Pancreas (tissue), 10 donors: ENCODE measurements around the gene FADS3. TPM values are rescaled to one million over a fixed set of nuclear protein-coding genes. Genes with fewer than 3 reads are reported as not detected.

Experiments used
- ATAC-seq, 4 donors: fragments of 200-7000 bp; cut with Tn5 transposase; one replicate each; pipeline versions ENCODE4 v1.8.0 to v1.9.1; 2020; ENCODE audit warnings: mild to moderate bottlenecking in 4 of 4, moderate library complexity in 4 of 4
- DNase-seq, 6 donors: peaks; one replicate each; pipeline ENCODE4 v3.0.0-alpha.2; 2020
- FAIRE-seq: peaks from 2 replicates; lab custom pipeline; 2012; peaks lifted over from hg19 to GRCh38; lab: Jason Lieb, UNC
- H3K27ac ChIP-seq, 4 donors: fragments of 200-600 bp; sonication (generic); 1 replicate in 3 of 4; 2 replicates in 1 of 4; pipeline versions ENCODE4 v1.5.0 to v1.8.0; 2020
- H3K27me3 ChIP-seq, 4 donors: fragments of 200-600 bp; one replicate each; pipeline ENCODE4 v1.8.0; 2021
- H3K36me3 ChIP-seq, 3 donors: fragments of 200-600 bp; sonication (generic) in 1 of 3; one replicate each; pipeline versions ENCODE4 v1.5.0 to v1.8.0; 2020 to 2021
- H3K4me1 ChIP-seq, 3 donors: fragments of 200-600 bp; one replicate each; pipeline ENCODE4 v1.8.0; 2021
- H3K4me3 ChIP-seq, 4 donors: fragments of 200-600 bp; sonication (generic) in 2 of 4; one replicate each; pipeline versions ENCODE4 v1.5.0 to v1.8.0; 2020 to 2021
- H3K9me3 ChIP-seq, 4 donors: fragments of 200-600 bp; one replicate each; pipeline ENCODE4 v1.8.0; 2021
- WGBS, 2 donors: extraction: QIAGEN DNeasy Blood & Tissue Kit; methylation state at CpG; one replicate each; pipeline ENCODE4 v1.1.7; 2013; 5-methylcytosine and 5-hydroxymethylcytosine counted together
- intact Hi-C, 3 donors: fragments of 100-400 bp; cut with DNase I; formaldehyde crosslinking; loops; one replicate each; pipeline versions ENCODE4 v1.11.1 to v1.14.2; 2022
- polyA plus RNA-seq, 2 donors: library from polyadenylated mRNA; stranded (reverse); fragments of 200-250 nt; gene quantifications; one replicate each; pipeline ENCODE4 v1.2.3, GENCODE V29; 2013
- total RNA-seq, 6 donors: library from RNA; stranded (reverse); fragmentation: NEBNext Ultra II Directional in 4 of 6; extraction: Animal tissue kit (Norgen Biotek cat#: 25700) in 4 of 6; gene quantifications; one replicate each; pipeline versions ENCODE4 v1.2.1 to v1.2.4, GENCODE V29; 2021 to 2023
- TF ChIP-seq, protein P1 (sequence below), 4 donors: fragments of 200-600 bp; sonication (generic) in 3 of 4; IDR thresholded peaks; one replicate each; pipeline versions ENCODE4 v1.5.0 to v1.8.0; 2021; ENCODE audit warnings: antibody characterized with exemption in 4 of 4
- donor health status: healthy with polysubstance abuse.
- donor health status: DM: no; HTN: no; CAD: no; lungs with moderate emphysema.
- donor health status: DM: no; HTN: no; CAD: no.
- donor health status: control.
- donor health status: control.
- donor health status: Bipolar disorder and iron deficiency.
- donor health status: DM: yes; HTN: yes; CAD: no.
- donor health status: DM: no; HTN: no; CAD: no.
- donor health status: DM: no; HTN: no; CAD: no.
- donor health status: DM: yes; HTN: yes; CAD: no.

The FADS3 gene
- total and polyA plus RNA-seq, 8 donors: 11.2 to 42.7 (median 19.9) TPM

DNA sequence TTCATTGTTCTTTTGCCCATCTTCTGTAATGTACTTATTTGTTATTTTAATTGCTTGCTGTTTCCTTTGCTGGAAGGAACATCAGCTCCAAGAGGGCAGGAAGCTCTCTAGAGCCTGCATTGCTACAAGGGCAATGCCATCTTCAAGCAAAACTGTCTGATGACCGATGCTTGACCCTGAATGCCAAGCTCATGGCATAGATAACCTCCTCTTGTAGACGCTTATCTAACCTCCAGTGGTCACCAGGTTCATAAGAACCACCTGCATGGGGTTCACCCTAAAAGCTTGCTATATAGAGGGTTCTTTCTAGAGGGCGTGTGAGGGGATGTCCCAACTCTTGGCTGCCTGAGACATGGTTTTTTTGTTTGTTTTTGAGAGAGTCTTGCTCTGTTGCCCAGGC, 16.5 kb downstream of the FADS3 start:
- no peaks in the 10 kb centered on the region for H3K9me3 ChIP-seq
- no peak for ATAC-seq
- 73 to 80% methylated on average over 3 of the region's 3 CpGs for WGBS, 2 donors
- H3K27me3 ChIP-seq: no peaks in the 10 kb centered on the region
- H3K4me3 ChIP-seq: no peak overlapping the region
- no peaks in the 10 kb centered on the region for H3K4me1 ChIP-seq
- DNase-seq: no peak
- no peaks in the 10 kb centered on the region for H3K36me3 ChIP-seq
- intact Hi-C loops: no loop called here
- TF ChIP-seq, protein P1, sequence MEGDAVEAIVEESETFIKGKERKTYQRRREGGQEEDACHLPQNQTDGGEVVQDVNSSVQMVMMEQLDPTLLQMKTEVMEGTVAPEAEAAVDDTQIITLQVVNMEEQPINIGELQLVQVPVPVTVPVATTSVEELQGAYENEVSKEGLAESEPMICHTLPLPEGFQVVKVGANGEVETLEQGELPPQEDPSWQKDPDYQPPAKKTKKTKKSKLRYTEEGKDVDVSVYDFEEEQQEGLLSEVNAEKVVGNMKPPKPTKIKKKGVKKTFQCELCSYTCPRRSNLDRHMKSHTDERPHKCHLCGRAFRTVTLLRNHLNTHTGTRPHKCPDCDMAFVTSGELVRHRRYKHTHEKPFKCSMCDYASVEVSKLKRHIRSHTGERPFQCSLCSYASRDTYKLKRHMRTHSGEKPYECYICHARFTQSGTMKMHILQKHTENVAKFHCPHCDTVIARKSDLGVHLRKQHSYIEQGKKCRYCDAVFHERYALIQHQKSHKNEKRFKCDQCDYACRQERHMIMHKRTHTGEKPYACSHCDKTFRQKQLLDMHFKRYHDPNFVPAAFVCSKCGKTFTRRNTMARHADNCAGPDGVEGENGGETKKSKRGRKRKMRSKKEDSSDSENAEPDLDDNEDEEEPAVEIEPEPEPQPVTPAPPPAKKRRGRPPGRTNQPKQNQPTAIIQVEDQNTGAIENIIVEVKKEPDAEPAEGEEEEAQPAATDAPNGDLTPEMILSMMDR (IDR thresholded peaks at IDR 0.05): no peak
- no peak for FAIRE-seq
- no peak overlapping the region for H3K27ac ChIP-seq

- FAIRE-seq (no peak), DNase-seq (peak in 1 of 6 donors; percentile 48), ATAC-seq (no peak)
- TF ChIP-seq, protein P1 (IDR thresholded peaks at IDR 0.05): no peak
- no peak overlapping the region for H3K27ac ChIP-seq
- no peaks in the 10 kb centered on the region for H3K9me3 ChIP-seq
- H3K36me3 ChIP-seq: no peaks in the 10 kb centered on the region
- H3K4me3 ChIP-seq: no peak overlapping the region
- intact Hi-C loops: no loop called here
- H3K4me1 ChIP-seq: no peaks in the 10 kb centered on the region
- 81 to 83% methylated on average over 12 of the region's 12 CpGs for WGBS, 2 donors
- no peaks in the 10 kb centered on the region for H3K27me3 ChIP-seq
Measured at GRCh38 chr11:61874377-61874809, 17.0 kb downstream of the FADS3 start.

DNA sequence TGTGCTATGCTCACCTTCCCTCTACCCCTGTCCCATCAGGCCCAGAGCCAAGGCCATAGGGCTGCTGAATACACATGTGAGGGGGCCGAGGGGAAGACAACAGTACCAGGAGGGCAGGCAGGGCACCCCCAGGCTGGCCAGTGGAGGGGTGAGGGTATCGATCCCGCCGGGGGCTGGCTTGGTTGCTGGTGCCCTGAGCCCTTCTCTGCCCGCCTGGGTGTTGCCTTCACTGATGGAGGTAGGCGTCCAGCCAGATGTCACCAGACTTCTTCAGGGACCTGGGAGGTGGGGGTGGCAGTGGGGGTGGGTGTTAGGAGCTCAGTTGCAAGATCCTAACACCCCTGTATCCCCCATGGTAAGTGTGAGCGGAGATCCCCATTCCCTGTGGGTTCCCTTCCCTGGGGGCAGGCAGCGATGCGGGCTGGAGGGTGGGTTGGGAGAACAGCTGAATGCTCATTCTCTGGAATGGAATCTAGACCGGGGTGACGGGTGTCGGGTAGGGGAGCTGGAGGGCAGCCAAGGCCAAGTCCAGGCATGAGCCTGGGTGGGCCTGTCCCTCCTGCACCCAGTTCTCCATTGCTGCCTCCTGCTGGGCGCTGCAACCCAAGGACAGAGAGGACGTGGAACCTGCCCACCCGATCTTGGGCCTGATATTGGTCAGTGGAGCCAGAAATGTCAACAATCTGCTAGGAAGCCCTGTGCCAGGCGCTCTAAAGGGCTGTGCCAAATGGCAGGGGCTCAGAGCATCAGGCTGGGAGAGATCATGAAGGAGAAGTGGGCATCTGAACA, 17.6 kb downstream of the FADS3 start:
- FAIRE-seq (no peak), ATAC-seq (no peak), DNase-seq (peak in 1 of 6 donors; percentile 55)
- H3K27me3 ChIP-seq: no peaks in the 10 kb centered on the region
- no peak overlapping the region for H3K27ac ChIP-seq
- intact Hi-C loops: no loop called here
- 77 to 78% methylated on average over 16 of the region's 16 CpGs for WGBS, 2 donors
- TF ChIP-seq, protein P1 (IDR thresholded peaks at IDR 0.05): no peak
- no peaks in the 10 kb centered on the region for H3K36me3 ChIP-seq
- H3K4me3 ChIP-seq: no peak overlapping the region
- no peaks in the 10 kb centered on the region for H3K9me3 ChIP-seq
- no peaks in the 10 kb centered on the region for H3K4me1 ChIP-seq

DNA sequence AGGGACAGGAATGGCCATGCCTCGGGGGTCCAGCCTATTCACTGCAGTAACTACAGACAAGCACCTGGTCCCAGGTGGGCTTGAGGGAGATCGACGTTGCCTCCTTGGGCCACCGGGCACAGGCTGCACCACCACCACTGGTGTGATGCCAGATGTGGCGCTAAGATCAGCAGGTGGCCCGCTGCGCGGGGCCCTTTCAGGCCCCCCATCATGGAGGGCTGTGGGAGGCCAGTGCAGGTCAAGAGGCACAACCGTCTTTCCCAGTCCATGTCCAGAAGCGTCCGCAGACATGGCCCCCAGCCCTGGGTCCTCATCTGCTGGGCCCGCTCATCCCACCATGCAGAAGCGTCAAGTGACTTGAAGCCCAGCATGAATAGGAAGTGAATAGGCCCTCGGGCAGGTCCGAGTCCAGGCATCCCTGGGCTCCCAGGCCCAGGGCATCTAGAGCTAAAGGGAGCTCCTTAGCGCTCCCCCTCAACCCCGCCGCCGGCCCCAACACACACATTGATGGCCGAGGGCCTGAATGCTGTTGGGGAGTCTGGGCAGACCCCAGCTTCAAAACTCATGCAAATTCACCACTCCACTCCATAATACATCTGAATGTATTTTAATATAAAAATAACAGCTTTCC, 18.3 kb downstream of the FADS3 start:
- intact Hi-C loops: no loop called here
- Histone ChIP-seq H3K36me3 (no peaks in the 10 kb centered on the region), H3K4me3 (no peak overlapping the region), H3K9me3 (no peaks in the 10 kb centered on the region), H3K27me3 (no peaks in the 10 kb centered on the region), H3K27ac (no peak overlapping the region), H3K4me1 (no peaks in the 10 kb centered on the region)
- peak in 1 of 6 donors; percentile 53 for DNase-seq
- TF ChIP-seq, protein P1 (IDR thresholded peaks at IDR 0.05): no peak
- no peak for ATAC-seq
- WGBS, 2 donors: 87 to 90% methylated on average over 20 of the region's 20 CpGs
- no peak for FAIRE-seq
